Trophoblast cell (in vitro differentiated cells and primary cell): Measurements from ENCODE around the gene PCDHGB7.

ENCODE experiments used
- DNase-seq, 2 donors: peaks; one replicate each; pipeline ENCODE4 v3.0.0-alpha.2; 2016
- H2AFZ ChIP-seq: 2 replicates; pipeline ENCODE4 v1.6.1; 2013; ENCODE audit warnings: low read length, moderate library complexity, mild to moderate bottlenecking; ENCODE audit not compliant: insufficient read depth, poor library complexity
- H2AK5ac ChIP-seq: 2 replicates; pipeline ENCODE4 v1.6.1; 2013; ENCODE audit warnings: mild to moderate bottlenecking, low read length
- H2BK120ac ChIP-seq: 2 replicates; pipeline ENCODE4 v1.6.1; 2013; ENCODE audit warnings: low read length, mild to moderate bottlenecking, moderate library complexity; ENCODE audit not compliant: insufficient read depth, poor library complexity
- H2BK12ac ChIP-seq: 2 replicates; pipeline ENCODE4 v1.6.1; 2013; ENCODE audit warnings: mild to moderate bottlenecking, low read length, moderate library complexity
- H2BK5ac ChIP-seq: 2 replicates; pipeline ENCODE4 v1.6.1; 2013; ENCODE audit warnings: low read length, low read depth, moderate library complexity, mild to moderate bottlenecking; ENCODE audit not compliant: poor library complexity
- H3K14ac ChIP-seq: 2 replicates; pipeline ENCODE4 v1.6.1; 2013; ENCODE audit warnings: mild to moderate bottlenecking, low read length
- H3K18ac ChIP-seq: 2 replicates; pipeline ENCODE4 v1.6.1; 2013; ENCODE audit warnings: mild to moderate bottlenecking, low read length
- H3K23ac ChIP-seq: 2 replicates; pipeline ENCODE4 v1.6.1; 2013; ENCODE audit warnings: low read length
- H3K27ac ChIP-seq: 2 replicates; pipeline ENCODE4 v1.5.1; 2013; ENCODE audit warnings: low read depth, mild to moderate bottlenecking, inconsistent platforms, low read length, moderate library complexity
- H3K27me3 ChIP-seq: 2 replicates; pipeline ENCODE4 v1.6.1; 2013; ENCODE audit warnings: inconsistent platforms, mild to moderate bottlenecking, low read length, moderate library complexity; ENCODE audit not compliant: insufficient read depth
- H3K36me3 ChIP-seq, 2 experiments: 1 replicate in 1 of 2; 2 replicates in 1 of 2; pipeline ENCODE4 v1.6.1; 2013; ENCODE audit warnings: low read length in 2 of 2, mild to moderate bottlenecking in 2 of 2, moderate library complexity in 1 of 2; ENCODE audit not compliant: insufficient read depth in 2 of 2, control insufficient read depth in 1 of 2
- H3K4ac ChIP-seq: 2 replicates; pipeline ENCODE4 v1.6.1; 2013; ENCODE audit warnings: low read depth, mild to moderate bottlenecking, low read length, moderate library complexity
- H3K4me1 ChIP-seq, 2 experiments: 1 replicate in 1 of 2; 2 replicates in 1 of 2; pipeline ENCODE4 v1.6.1; 2013; ENCODE audit warnings: low read length in 2 of 2, mild to moderate bottlenecking in 2 of 2, moderate library complexity in 1 of 2; ENCODE audit not compliant: insufficient read depth in 2 of 2, control insufficient read depth in 1 of 2
- H3K4me2 ChIP-seq: 2 replicates; pipeline ENCODE4 v1.6.1; 2013; ENCODE audit warnings: inconsistent platforms, mild to moderate bottlenecking, low read length, moderate library complexity
- H3K4me3 ChIP-seq: 2 replicates; pipeline ENCODE4 v1.5.1; 2013; ENCODE audit warnings: mild to moderate bottlenecking, low read depth, low read length, inconsistent platforms
- H3K79me1 ChIP-seq: one replicate; pipeline ENCODE4 v1.6.1; 2013; ENCODE audit warnings: low read length
- H3K79me2 ChIP-seq: 2 replicates; pipeline ENCODE4 v1.6.1; 2013; ENCODE audit warnings: low read length, mild to moderate bottlenecking; ENCODE audit not compliant: control insufficient read depth, insufficient read depth, poor library complexity
- H3K9ac ChIP-seq: 2 replicates; pipeline ENCODE4 v1.6.1; 2013; ENCODE audit warnings: mild to moderate bottlenecking, low read length
- H3K9me3 ChIP-seq: 2 replicates; pipeline ENCODE4 v1.6.1; 2013; ENCODE audit warnings: low read depth, mild to moderate bottlenecking, control low read depth, inconsistent platforms, low read length; ENCODE audit not compliant: insufficient read depth
- H4K12ac ChIP-seq: 2 replicates; pipeline ENCODE4 v1.6.1; 2013; ENCODE audit warnings: low read depth, mild to moderate bottlenecking, low read length, moderate library complexity
- H4K8ac ChIP-seq: 2 replicates; pipeline ENCODE4 v1.6.1; 2013; ENCODE audit warnings: low read depth, mild to moderate bottlenecking, low read length, moderate library complexity
- H4K91ac ChIP-seq: one replicate; pipeline ENCODE4 v1.6.1; 2013; ENCODE audit warnings: low read depth, mild to moderate bottlenecking, low read length, moderate library complexity
- WGBS: extraction: QIAGEN DNeasy Blood & Tissue Kit; methylation state at CpG from one replicate; pipeline ENCODE4 v1.1.7; 2013; ENCODE audit warnings: missing lambda C conversion rate; ENCODE audit not compliant: insufficient read length, insufficient coverage; ENCODE audit errors: extremely low coverage; 5-methylcytosine and 5-hydroxymethylcytosine counted together

Gene PCDHGB7

DNA sequence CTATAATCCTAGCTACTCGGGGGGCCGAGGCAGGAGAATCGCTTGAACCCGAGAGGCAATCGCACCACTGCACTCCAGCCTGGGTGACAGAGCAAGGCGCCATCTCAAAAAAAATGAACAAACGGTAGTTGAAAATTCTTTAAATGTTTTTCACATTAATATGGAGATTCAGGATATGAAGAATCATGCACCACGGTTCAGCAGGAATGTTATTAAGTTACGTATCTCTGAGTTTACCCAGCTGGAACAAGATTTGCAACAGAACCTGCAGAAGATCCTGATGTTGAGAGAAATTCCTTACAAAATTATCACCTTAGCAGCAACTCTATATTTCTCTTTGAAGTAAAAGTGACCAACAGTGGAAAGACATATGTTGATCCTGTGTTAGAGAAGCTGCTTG, 22.9 kb downstream of the PCDHGB7 start:
- H4K8ac ChIP-seq, result no peak overlapping the region
- H2BK5ac ChIP-seq, result no peak overlapping the region
- no peak overlapping the region for H3K14ac ChIP-seq
- H2BK12ac ChIP-seq, result no peak overlapping the region
- no peak overlapping the region for H4K12ac ChIP-seq
- DNase-seq, result peak in 1 of 2 donors; percentile 6
- no peak overlapping the region for H3K4me2 ChIP-seq
- H3K23ac ChIP-seq, result no peak overlapping the region
- H3K79me2 ChIP-seq, result no peaks in the 10 kb centered on the region
- H3K4ac ChIP-seq, result no peak overlapping the region
- H3K36me3 ChIP-seq, result peaks cover 8 to 10% of the 10 kb centered on the region in 2 experiments
- no peak overlapping the region for H4K91ac ChIP-seq
- no peak overlapping the region for H3K4me3 ChIP-seq
- no CpG with 5 or more reads among the region's 9 CpGs for WGBS
- peaks cover 3% of the 10 kb centered on the region for H3K9me3 ChIP-seq
- H3K4me1 ChIP-seq, result peaks cover 3 to 5% of the 10 kb centered on the region in 2 experiments
- H3K9ac ChIP-seq, result no peak overlapping the region
- no peaks in the 10 kb centered on the region for H3K79me1 ChIP-seq
- H3K27me3 ChIP-seq, result no peaks in the 10 kb centered on the region
- no peak overlapping the region for H3K18ac ChIP-seq
- H3K27ac ChIP-seq, result no peak overlapping the region
- H2BK120ac ChIP-seq, result no peak overlapping the region
- H2AK5ac ChIP-seq, result no peak overlapping the region
- H2AFZ ChIP-seq, result no peak overlapping the region

DNA sequence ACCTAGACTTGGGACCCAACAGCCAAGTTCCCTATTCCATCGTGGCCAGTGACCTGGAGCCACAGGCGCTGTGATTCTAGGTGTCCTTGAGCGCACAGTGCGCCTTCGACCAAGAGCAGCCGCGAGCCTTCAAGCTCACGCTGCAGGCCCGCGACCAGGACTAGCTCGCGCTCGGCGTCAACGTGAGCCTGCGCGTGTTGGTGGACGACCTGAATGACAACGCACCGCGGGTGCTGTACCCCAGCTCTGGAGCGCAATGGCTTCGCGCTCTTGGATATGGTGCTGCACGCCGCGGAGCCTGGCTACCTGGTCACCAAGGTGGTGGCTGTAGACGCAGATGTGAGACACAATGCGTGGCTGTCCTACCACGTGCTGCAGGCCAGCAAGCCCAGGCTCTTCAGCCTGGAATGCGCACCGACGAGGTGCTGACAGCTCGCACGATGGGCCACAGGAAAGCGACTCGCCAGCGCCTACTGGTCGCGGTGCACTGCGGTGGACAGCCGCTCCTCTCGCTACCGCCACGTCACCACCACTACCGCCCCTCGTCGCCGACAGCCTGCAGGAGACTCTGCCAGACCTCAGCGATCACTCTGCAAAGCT, 24.2 kb downstream of the PCDHGB7 start:
- WGBS, result no CpG with 5 or more reads among the region's 50 CpGs
- H2BK12ac ChIP-seq, result no peak overlapping the region
- H3K9me3 ChIP-seq, result peaks cover 3% of the 10 kb centered on the region

GRCh38 chr5:141465351-141465750, 47.9 kb downstream of the PCDHGB7 start:
- Histone ChIP-seq H3K4me1 (no peaks in the 10 kb centered on the region), H2AFZ (no peak overlapping the region), H2AK5ac (no peak overlapping the region), H4K91ac (no peak overlapping the region), H4K8ac (no peak overlapping the region), H3K27me3 (no peaks in the 10 kb centered on the region), H3K79me2 (no peaks in the 10 kb centered on the region), H3K4ac (no peak overlapping the region), H3K79me1 (no peaks in the 10 kb centered on the region), H3K4me2 (no peak overlapping the region), H3K14ac (no peak overlapping the region), H4K12ac (no peak overlapping the region), H3K23ac (no peak overlapping the region), H3K4me3 (no peak overlapping the region), H2BK5ac (peak overlapping the region; percentile 21), H3K9me3 (no peaks in the 10 kb centered on the region), H3K27ac (no peak overlapping the region), H3K9ac (no peak overlapping the region), H2BK120ac (no peak overlapping the region), H3K36me3 (peaks cover 5 to 10% of the 10 kb centered on the region in 2 experiments), H3K18ac (no peak overlapping the region), H2BK12ac (no peak overlapping the region)
- peak; percentile 42 to 60 for DNase-seq
- no CpG with 5 or more reads among the region's 3 CpGs for WGBS

More for the DNA sequence above, 24.2 kb downstream of the PCDHGB7 start:
- no peak overlapping the region for H3K27ac ChIP-seq
- no peak overlapping the region for H2BK5ac ChIP-seq
- H3K4me1 ChIP-seq, result peaks cover 3 to 5% of the 10 kb centered on the region in 2 experiments
- no peak overlapping the region for H4K91ac ChIP-seq
- H3K79me1 ChIP-seq, result no peaks in the 10 kb centered on the region
- H3K4me3 ChIP-seq, result no peak overlapping the region
- H3K79me2 ChIP-seq, result no peaks in the 10 kb centered on the region
- H3K18ac ChIP-seq, result no peak overlapping the region
- H4K8ac ChIP-seq, result no peak overlapping the region
- no peak overlapping the region for H2AK5ac ChIP-seq
- no peak overlapping the region for H4K12ac ChIP-seq
- peaks cover 8 to 10% of the 10 kb centered on the region in 2 experiments for H3K36me3 ChIP-seq
- DNase-seq, result no peak
- no peak overlapping the region for H3K9ac ChIP-seq
- H3K4me2 ChIP-seq, result no peak overlapping the region
- H3K23ac ChIP-seq, result no peak overlapping the region
- H3K27me3 ChIP-seq, result no peaks in the 10 kb centered on the region
- no peak overlapping the region for H3K14ac ChIP-seq
- H2AFZ ChIP-seq, result no peak overlapping the region
- no peak overlapping the region for H3K4ac ChIP-seq
- no peak overlapping the region for H2BK120ac ChIP-seq
